GM12872 (cell line): ENCODE measurements around the gene CNTNAP2.

Experiments used
- CTCF ChIP-seq: IDR thresholded peaks from 3 replicates; pipeline ENCODE4 v1.5.1; 2011; ENCODE audit warnings: low read depth, mild to moderate bottlenecking, low read length, moderate library complexity; ENCODE audit not compliant: insufficient read depth

The CNTNAP2 gene

GRCh38 chr7:148142660-148143248, 2026.2 kb downstream of the CNTNAP2 start:
- peak; percentile 57 for TF ChIP-seq CTCF

GRCh38 chr7:148144827-148145226, 2028.2 kb downstream of the CNTNAP2 start:
- TF ChIP-seq CTCF: no peak

DNA sequence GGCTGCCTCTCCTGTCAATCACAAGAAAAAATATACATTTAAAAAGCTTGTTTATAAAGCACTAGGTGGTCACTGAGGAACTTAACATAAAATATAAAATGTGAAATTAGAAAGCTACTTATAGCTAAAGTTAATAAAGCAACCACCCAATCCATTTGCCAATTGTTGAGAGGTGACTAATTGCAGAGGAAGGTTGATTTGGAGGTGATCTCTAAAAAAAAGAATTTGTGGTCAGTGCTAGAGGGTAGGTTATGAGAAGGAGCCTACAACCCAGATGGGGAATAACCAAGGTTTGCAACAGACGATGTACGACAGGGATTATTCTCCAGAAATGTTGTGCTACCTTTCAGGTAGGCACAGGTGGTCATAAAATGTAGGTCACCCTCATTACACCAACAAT, 2029.7 kb downstream of the CNTNAP2 start:
- TF ChIP-seq CTCF: no peak

DNA sequence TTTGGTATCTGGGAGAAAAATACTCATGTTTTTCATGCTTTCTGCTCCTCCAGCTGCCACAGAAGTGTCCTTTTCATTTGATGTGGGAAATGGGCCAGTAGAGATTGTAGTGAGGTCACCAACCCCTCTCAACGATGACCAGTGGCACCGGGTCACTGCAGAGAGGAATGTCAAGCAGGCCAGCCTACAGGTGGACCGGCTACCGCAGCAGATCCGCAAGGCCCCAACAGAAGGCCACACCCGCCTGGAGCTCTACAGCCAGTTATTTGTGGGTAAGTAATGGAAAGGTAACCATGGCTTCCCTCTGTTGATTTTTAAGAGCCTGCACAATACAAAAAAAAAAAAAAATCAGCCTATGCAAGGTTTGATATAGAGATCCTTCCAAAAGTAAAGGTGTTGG, 2030.8 kb downstream of the CNTNAP2 start:
- no peak for TF ChIP-seq CTCF

- no peak for TF ChIP-seq CTCF
These were observed 2031.9 kb downstream of the CNTNAP2 start for GRCh38 chr7:148148456-148148855.

DNA sequence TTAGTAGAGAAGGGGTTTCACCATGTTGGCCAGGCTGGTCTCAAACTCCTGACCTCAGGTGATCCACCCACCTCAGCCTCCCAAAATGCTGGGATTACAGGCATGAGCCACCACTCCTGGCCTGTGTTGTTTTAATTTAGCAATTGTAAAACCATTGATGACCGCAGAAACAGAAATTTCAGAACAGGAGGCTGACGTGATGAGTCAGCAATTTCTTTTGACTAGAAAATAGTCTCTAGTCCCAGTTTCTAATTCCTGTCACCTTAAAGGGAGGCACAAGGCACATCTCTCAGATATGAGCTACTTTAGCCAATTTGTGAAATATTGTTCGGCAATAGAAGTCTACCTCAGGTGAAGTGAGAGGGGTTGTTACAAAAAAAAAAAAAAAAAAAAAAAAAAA, 2033.1 kb downstream of the CNTNAP2 start:
- TF ChIP-seq CTCF: no peak

- TF ChIP-seq CTCF: no peak
These were observed 2035.2 kb downstream of the CNTNAP2 start for GRCh38 chr7:148151778-148152177.
